ENCODE data around the gene MEGF11. TPM values are rescaled to one million over a fixed set of nuclear protein-coding genes. Genes with fewer than 3 reads are reported as not detected.
"Not testable (repeated sequence)": the region's sequence is repeated elsewhere in the genome, so short reads cannot be mapped to it uniquely, and the experiment has no call there.

MEGF11 gene
- polyA plus RNA-seq, 1 experiment: 0.04 TPM

DNA sequence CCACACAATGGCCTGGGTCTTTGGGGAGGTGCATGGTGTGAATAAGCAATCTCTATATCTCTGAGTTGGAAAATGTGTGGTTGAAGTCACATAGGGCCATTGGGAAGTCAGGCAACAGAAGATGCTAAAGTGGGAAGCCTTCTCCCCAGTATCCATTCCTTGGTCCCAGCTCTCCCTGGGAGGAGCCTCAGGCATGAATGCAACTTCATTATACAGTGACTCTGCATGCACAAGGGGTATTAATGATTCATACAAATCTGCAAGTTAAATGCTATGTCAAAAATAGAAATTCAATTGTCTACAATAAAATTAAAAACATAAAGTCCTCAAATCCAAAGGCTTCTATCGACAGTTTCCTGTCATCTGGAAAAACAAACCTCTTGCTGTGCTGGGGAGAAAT is 275.4 kb downstream of the MEGF11 start:
- Histone ChIP-seq H3K27me3 (ENCODE audit: control insufficient read depth, insufficient read depth, low read length) (peaks cover 12% of the 10 kb centered on the region), H3K4me3 (ENCODE audit: low read depth, low read length) (no peak overlapping the region), H3K36me3 (ENCODE audit: control insufficient read depth, insufficient read depth, low read length) (no peaks in the 10 kb centered on the region)
- no peak for DNase-seq (ENCODE audit: low read depth)
- TF ChIP-seq, protein P1, sequence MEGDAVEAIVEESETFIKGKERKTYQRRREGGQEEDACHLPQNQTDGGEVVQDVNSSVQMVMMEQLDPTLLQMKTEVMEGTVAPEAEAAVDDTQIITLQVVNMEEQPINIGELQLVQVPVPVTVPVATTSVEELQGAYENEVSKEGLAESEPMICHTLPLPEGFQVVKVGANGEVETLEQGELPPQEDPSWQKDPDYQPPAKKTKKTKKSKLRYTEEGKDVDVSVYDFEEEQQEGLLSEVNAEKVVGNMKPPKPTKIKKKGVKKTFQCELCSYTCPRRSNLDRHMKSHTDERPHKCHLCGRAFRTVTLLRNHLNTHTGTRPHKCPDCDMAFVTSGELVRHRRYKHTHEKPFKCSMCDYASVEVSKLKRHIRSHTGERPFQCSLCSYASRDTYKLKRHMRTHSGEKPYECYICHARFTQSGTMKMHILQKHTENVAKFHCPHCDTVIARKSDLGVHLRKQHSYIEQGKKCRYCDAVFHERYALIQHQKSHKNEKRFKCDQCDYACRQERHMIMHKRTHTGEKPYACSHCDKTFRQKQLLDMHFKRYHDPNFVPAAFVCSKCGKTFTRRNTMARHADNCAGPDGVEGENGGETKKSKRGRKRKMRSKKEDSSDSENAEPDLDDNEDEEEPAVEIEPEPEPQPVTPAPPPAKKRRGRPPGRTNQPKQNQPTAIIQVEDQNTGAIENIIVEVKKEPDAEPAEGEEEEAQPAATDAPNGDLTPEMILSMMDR (IDR thresholded peaks at IDR 0.05; ENCODE audit: insufficient read depth, low read depth, low read length): no peak
- ChIA-PET POLR2A (no interaction called here), CTCF (interaction anchor here (1.3 to 1.8 kb wide), 2 partner anchors 311 to 312 kb away, joined by 3 to 4 read pairs; no protein-coding TSS in a partner anchor)

DNA sequence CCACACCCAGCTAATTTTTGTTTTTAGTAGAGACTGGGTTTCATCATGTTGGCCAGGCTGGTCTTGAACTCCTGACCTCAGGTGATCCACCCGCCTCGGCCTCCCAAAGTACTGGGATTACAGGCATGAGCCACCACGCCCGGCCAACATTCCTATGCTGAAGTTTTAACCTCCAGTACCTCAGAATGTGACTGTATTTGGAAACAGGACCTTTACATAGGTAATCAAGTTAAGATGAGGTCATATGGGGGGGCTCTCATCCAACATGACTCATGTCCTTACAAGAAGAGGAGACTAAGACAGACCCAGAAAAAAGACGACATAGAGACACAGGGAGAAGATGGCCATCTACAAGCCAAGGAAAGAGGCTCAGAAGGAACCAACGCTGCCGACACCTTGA is 277.4 kb downstream of the MEGF11 start:
- H3K4me3 ChIP-seq (ENCODE audit: low read depth, low read length); H3K36me3 ChIP-seq (ENCODE audit: control insufficient read depth, insufficient read depth, low read length); CTCF ChIA-PET; DNase-seq (ENCODE audit: low read depth); H3K27me3 ChIP-seq (ENCODE audit: control insufficient read depth, insufficient read depth, low read length); POLR2A ChIA-PET: not testable (repeated sequence)

DNA sequence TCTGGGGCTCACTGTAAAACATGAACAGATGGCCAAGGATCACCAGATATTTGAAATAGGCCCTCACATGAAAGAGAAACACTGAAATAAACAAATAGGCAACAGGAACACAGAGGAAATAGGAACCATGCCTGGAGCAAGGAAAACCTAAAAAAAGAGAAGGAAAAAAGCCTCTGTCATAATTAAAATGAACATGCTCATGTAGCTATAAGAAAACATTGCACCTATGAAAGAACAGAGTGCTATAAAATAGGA is 281.9 kb downstream of the MEGF11 start:
- ChIA-PET CTCF (interaction anchor here (1.1 kb wide), 1 partner anchor 19 kb away, joined by 3 read pairs; no protein-coding TSS in a partner anchor), POLR2A (no interaction called here)
- H3K27me3 ChIP-seq (ENCODE audit: control insufficient read depth, insufficient read depth, low read length): peaks cover 12% of the 10 kb centered on the region

DNA sequence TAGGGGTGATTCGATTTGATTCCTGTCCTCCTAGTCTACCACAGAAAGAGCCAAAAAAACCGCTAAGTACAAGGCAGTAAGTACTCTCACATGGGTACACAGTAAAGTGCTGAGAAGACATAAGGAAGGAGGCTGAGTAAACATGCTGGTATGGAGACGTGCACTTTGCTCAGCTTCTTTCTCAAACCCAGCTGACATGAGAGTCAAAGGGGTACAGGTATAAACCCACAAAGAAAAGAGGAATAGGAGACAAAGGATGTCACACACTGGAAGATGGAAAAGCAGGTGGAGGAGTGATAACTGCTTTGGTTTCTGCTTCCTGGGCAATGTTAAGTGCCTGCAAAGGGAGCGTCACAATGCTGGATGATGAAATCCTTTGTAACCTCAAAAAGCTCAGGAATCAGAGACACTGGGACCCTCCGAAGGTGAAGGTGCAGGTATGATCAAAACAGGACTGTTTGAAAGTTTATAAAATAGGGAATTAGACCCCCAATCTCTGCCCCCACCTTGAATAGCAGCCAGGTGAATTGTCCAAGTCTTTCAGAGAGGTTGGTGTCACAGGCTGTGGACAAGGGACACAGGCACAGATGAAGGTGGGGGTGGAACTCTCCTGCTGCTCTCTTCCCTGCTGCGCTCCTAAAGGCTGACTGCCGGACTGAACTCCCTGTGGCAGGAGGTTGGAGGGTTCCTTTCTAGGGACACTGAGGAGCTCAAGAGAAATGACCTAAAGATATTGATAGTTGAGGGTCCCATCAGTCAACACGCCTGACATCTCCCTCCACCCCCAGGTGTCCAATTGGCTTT is 282.4 kb downstream of the MEGF11 start:
- ChIA-PET POLR2A (no interaction called here), CTCF (interaction anchor here (1.1 to 1.4 kb wide), 2 partner anchors 9 to 18 kb away, joined by 3 to 6 read pairs; no protein-coding TSS in a partner anchor)
- no peak overlapping the region for H3K4me3 ChIP-seq (ENCODE audit: low read depth, low read length)
- TF ChIP-seq, protein P1 (IDR thresholded peaks at IDR 0.05; ENCODE audit: insufficient read depth, low read depth, low read length): no peak
- no peaks in the 10 kb centered on the region for H3K36me3 ChIP-seq (ENCODE audit: control insufficient read depth, insufficient read depth, low read length)
- DNase-seq (ENCODE audit: low read depth): no peak
- H3K27me3 ChIP-seq (ENCODE audit: control insufficient read depth, insufficient read depth, low read length): peaks cover 14% of the 10 kb centered on the region

More for the DNA sequence above, 281.9 kb downstream of the MEGF11 start:
- Histone ChIP-seq H3K4me3 (ENCODE audit: low read depth, low read length) (no peak overlapping the region), H3K36me3 (ENCODE audit: control insufficient read depth, insufficient read depth, low read length) (no peaks in the 10 kb centered on the region)
- TF ChIP-seq, protein P1 (IDR thresholded peaks at IDR 0.05; ENCODE audit: insufficient read depth, low read depth, low read length): no peak
- no peak for DNase-seq (ENCODE audit: low read depth)

DNA sequence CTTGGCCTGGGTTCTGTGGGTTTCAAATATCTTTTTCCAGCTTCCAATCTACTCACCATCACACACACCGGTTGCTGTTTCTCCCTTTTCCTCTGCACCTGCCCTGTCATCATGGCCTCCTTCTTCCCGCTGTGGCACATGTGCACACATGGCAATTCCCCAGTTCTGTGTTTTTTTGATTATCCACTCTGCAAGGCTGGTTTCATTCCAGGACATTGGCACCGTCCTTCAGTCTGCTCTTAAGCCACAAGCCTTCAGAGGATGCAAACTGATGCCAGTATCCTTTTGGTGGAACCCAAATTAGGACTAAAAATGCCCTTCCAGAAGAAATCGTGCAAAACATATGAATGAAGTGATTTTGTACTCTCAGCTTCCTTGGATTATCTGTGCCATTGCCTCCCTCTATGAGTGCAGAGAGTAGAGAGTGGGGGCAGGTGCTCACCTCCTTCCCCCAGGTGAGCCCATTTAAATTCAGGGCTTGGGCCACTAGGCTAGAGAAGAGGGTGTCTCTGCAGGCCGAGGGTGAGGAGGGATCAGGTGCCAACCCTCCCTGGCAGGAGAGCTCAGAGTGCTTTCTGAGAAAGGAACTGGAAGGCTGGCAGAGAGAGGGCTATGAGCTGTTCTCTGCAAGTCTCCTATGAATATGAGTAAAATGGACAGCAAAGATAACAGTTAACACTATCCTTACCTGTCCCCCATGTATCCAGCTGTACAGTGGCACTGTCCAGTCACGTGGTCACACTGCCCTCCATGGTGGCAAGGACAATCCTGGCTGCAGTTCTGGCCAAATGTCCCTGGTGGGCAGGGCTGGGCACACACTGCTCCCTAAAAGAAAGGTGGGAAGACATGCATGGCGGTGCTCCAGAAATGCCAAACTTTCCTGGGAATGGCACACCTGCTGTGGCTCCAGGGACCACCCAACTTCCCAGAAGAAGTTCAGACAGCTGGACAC is 283.4 kb downstream of the MEGF11 start:
- CTCF ChIA-PET: interaction anchor here (1.4 kb wide), 1 partner anchor 10 kb away, joined by 6 read pairs; no protein-coding TSS in a partner anchor
- TF ChIP-seq, protein P1 (IDR thresholded peaks at IDR 0.05; ENCODE audit: insufficient read depth, low read depth, low read length): no peak
- H3K36me3 ChIP-seq (ENCODE audit: control insufficient read depth, insufficient read depth, low read length): no peaks in the 10 kb centered on the region
- no peak overlapping the region for H3K4me3 ChIP-seq (ENCODE audit: low read depth, low read length)
- POLR2A ChIA-PET: no interaction called here
- no peak for DNase-seq (ENCODE audit: low read depth)
- peaks cover 14% of the 10 kb centered on the region for H3K27me3 ChIP-seq (ENCODE audit: control insufficient read depth, insufficient read depth, low read length)
